Left renal pelvis (tissue), 4 donors: ENCODE data around the gene SLCO3A1. TPM values are rescaled to one million over a fixed set of nuclear protein-coding genes. Genes with fewer than 3 reads are reported as not detected.

Experiments used
- DNase-seq, 4 donors: peaks; one replicate each; pipeline ENCODE4 v3.0.0-alpha.2; 2013; ENCODE audit warnings: low read depth in 4 of 4, low spot score in 3 of 4
- polyA plus RNA-seq, 4 donors: library from polyadenylated mRNA; unstranded; fragments of 120-200 nt; gene quantifications; one replicate each; pipeline ENCODE4 v1.2.1, GENCODE V29; 2013; ENCODE audit not compliant: insufficient read length in 4 of 4

SLCO3A1 gene
- polyA plus RNA-seq, 4 donors = 9.3 to 13.3 (median 12.3) TPM

DNA sequence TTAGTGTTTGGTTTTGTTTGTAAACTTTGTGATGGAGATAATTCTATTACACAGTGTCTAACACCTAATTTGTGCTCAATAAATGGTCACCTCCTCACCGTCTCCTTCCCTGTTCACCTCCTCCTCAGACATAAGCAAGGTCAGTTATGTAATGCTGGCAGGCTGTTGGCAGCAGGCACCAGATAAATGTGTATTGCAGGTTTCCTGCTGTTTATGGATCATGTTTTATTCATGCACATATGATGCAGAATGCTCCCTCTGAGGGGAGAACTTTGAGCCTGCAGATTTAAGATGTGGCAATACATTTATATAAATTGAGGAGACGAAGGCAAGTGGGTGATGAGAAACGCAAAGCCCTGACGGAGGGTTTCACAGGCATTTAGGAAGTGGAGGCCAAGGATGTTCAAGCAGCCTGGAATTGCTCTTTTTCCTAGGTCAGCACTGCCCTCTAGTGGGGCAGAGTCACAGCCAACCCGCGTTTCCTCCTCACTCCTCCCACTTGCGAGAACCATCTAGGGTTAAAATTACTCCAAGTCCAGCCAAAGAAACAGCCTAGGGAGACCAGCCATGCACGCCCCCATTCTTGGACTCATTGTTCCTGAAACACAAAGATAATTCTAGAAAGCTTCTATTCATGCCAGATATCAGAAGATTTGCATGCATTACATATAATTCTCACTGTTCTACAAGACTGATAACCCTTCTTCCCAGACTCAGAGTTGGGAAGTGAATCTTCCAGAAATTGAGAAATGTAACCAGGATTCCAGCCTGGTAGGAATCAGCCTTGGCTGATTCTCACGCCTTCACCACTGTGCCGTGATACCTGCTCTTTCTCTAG lies 228.7 kb downstream of the SLCO3A1 start:
- DNase-seq = peak; percentile 42 to 60 (median 58)

GRCh38 chr15:92083190-92083589 lies 229.7 kb downstream of the SLCO3A1 start:
- DNase-seq = no peak

- no peak for DNase-seq
Observed at GRCh38 chr15:92087211-92087610, 233.7 kb downstream of the SLCO3A1 start.

DNA sequence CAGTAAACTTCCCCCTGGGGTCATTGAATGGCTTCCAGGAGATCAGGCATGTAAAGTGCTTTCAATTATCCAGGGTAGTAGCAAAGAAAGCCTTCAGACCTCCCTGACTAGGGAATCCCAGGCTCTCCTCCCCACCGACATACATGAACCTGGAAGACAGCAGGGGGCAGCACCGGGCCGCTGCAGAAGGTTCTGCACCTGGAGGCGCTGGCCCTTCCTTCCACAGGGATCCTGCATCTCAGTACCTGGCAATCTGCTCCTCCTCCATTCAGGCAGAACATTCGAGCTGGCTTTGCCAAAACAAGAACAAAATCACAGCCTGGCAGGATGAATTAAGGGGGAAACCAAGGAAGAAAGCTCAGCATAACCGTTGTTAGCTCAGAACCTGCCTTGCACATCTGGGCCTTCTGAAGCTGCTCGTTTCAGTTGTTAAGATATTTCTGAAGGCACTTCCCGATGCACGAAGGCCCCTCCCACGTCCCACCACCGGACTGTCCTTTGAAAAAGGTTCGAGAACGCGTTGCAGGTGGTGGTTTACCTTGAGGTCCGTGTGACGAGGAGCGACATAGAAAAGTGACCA lies 237.7 kb downstream of the SLCO3A1 start:
- no peak for DNase-seq

DNA sequence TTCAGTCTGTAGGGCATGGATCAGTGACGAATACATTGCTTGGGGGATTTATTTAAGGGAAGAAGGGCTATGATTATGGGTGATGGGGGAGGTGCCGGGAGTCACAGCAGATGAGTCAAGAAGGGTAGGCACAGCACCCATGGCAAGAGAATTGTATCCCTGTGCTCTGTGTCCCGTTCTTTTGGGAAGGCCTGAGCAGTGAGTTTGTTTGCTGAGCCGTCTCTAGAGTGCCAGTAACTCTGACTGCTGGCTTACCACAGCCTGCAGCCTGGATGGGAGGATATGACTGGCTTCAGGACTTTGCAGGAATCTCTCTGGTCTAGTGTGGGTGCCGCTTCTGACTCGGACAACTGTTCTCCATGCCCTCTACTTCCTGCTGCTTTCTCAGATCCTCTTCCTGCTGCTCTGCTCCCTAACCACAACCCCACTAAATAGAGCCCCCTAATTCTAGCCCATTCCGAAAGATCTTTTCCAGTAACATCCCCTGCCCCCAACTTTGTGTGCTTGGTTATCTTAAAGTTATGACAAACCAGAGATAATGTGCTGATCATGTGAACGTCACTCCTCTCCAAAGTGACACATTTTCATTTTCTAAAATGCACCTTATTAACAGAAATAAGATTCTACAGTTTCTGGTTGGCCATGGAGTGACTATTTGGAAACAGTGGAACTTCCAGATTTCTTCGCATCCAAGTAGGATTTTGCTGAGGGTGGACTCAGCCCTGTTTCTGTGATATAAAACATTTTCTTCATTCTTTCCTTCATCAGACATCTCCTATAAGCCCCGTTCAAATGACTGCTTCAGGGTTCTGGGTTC lies 239.0 kb downstream of the SLCO3A1 start:
- DNase-seq = no peak

DNA sequence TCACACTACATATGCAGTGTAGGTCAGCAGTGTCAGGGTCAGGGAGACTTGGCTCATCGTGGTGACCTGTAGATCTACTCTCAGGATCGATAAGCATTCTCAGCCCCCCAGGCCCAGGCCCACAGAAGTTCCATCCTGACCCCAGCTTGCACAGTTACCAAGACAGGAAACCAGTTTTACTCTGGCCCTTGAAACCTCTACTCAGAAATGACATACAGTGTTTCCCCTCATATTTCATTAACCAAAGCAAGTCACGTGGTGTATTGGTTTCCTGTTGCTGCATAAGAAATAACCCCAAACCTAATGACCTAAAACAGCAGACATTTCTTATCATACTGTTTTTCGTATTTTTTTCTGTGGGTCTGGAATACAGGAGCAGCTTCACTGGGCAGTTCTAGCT lies 242.2 kb downstream of the SLCO3A1 start:
- no peak for DNase-seq

GRCh38 chr15:92097474-92098178 lies 244.1 kb downstream of the SLCO3A1 start:
- peak in 3 of 4 donors; percentile 39 to 51 (median 49) for DNase-seq

- no peak for DNase-seq
Observed at GRCh38 chr15:92098869-92099268, 245.4 kb downstream of the SLCO3A1 start.

DNA sequence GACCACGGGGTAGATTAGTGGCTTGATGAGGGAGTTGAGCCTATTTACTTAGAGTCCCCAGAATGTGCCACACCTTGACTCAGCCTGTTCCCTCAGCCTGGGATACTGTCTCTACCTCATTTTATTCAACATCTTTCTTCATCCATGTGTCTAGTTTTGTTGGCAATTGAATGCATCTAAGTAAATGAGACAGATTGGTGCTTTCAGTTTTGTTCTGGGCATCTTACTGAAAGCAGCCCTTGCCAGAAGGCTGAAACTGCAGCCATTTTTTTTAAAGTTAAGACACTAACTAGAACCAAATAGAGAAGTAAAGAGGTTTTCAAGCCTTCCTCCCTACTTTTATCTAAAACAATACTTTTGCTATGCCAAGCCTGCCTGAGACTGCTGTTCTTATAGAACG lies 246.8 kb downstream of the SLCO3A1 start:
- no peak for DNase-seq

GRCh38 chr15:92100751-92101150 lies 247.2 kb downstream of the SLCO3A1 start:
- no peak for DNase-seq

DNA sequence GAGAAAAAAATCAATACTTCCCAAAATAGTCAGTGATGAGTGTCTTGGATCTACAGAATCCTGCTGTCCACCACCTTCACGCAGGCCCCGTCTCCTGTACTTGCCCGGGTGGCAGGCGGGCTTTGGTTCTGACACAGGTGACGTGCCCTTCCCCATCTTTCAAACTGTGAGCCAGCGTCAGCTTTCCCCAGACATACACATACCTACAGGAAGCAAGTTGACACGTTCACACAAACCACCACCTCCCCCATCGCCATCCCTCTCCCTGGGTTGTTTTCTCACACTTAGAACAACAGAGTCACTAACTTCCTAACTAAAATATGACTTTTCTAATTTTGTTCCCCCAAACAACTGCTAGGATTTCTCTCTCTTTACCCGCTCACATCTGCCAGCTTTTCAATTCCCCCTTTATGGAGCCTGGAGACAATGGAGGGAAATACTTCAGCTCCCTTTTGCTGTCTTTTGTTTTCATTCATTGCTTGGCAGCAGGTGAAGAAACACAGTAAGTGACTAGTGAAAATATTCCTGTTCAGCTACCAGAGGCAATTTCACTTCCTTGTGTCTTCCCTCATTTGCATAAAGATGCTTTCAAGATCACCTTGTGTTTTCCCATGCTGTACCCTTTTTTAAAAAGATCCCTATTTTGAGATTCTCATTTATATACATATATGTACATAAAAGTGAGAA lies 248.3 kb downstream of the SLCO3A1 start:
- no peak for DNase-seq

DNA sequence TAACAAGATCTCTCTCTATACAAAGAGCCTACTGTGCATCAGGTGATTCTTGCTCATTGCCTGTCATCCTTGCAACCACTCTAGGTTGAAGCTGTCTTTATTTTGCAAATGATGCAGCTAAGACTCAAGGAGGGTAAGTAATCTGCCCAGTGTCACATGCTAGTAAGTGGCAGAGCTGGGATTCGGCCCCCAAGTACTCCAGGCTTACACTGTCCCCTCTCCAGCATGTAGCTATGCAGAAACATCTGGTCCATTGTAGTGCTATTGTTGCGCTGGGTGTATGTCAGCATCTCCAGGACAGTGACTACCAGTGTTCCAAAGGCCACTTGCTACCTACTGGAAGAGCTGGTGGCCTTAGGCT lies 248.9 kb downstream of the SLCO3A1 start:
- DNase-seq = no peak

GRCh38 chr15:92104072-92104471 lies 250.6 kb downstream of the SLCO3A1 start:
- DNase-seq = no peak

DNA sequence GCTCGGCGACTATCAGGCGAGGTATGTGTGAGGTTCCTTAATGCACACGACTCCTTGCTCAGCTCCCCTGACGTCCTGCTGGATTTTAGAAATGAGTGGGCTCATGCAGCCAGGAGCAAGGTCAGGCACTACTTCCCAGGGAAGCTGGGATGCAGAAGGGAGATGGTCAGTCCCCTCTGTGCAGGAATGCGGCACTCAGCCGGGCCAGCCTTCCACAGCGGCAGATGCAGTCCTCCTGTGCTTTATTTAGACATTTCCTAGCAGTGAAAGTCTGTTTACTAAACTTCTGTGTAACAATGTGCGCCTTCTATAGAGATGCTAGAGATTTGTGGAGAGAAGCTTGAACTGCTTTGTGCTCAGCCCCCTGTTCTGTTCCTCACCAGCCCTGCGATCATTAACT lies 252.1 kb downstream of the SLCO3A1 start:
- DNase-seq = no peak

- no peak for DNase-seq
Observed at GRCh38 chr15:92107510-92107909, 254.0 kb downstream of the SLCO3A1 start.

- no peak for DNase-seq
Observed at GRCh38 chr15:92109191-92109873, 255.8 kb downstream of the SLCO3A1 start.

GRCh38 chr15:92111291-92111690 lies 257.8 kb downstream of the SLCO3A1 start:
- no peak for DNase-seq

DNA sequence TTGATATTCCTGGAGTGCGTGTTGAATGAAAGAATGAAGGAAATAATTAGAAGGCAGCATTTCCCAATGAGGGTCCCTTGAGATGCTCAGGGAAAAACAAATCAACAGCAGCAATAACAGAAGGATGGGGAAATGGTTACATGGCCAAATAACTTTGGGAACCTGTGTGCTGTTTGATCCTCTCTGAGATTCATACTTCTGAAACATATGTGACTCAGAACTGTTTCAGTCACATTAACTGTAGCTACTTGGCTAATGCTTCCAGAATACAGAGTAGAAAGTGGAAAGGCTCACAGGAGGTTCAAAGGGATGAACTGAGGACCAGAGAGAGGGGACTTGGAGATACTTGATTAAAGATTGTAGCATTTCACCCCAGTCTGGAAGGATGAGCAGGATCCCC lies 258.2 kb downstream of the SLCO3A1 start:
- DNase-seq = no peak

- no peak for DNase-seq
Observed at GRCh38 chr15:92112180-92112579, 258.7 kb downstream of the SLCO3A1 start.

- no peak for DNase-seq
Observed at GRCh38 chr15:92112711-92113110, 259.2 kb downstream of the SLCO3A1 start.
